ENCODE results near the gene INTS11. TPM values are rescaled to one million over a fixed set of nuclear protein-coding genes. Genes with fewer than 3 reads are reported as not detected.

INTS11 gene
- 101 and 106 TPM in 2 replicates for total RNA-seq
- long read RNA-seq, transcript INTS11-208 (17 exons, 2,148 nt) = major isoform, 119 of 134 reads
- long read RNA-seq, partial matches to known transcripts = 7 of 134 reads
- long read RNA-seq, other reads (novel, unspliced or antisense) = 7 of 134 reads

DNA sequence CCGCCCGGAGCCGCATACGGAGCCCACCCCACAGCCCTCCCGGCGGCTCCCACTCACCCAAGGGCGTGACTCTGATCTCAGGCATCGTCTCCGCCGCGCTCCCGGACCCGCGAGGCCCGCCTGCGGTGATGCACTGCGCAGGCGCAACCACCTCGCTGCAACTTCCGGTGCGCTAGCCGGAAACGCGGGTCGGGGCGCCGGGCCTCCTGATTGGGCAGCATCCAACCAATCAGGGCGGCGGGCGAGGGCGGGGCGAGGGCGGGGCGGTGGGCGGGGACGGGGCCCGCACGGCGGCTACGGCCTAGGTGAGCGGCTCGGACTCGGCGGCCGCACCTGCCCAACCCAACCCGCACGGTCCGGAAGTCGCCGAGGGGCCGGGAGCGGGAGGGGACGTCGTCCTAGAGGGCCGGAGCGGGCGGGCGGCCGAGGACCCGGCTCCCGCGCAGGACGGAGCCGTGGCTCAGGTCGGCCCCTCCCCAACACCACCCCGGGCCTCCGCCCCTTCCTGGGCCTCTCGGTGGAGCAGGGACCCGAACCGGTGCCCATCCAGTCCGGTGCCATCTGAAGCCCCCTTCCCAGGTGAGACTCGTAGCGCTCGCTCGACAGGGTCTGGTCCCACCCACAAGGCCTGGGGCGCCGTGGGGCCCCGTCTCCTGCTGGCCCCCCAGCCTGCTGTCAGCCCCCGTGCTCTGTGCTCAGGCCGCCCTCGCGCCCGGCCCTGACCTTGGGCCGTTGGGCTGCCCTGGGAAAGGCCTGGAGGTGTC lies at the start of gene INTS11, which contains the start of gene CPTP:
Gene INTS11, minus strand, starts transcription at position 137 of the 764 bp plus-strand sequence. Its CDS starts 52 bp downstream, at position 85.
Gene CPTP, plus strand, starts transcription at position 279 of the 764 bp plus-strand sequence. CDS start 2,109 bp downstream, outside the sequence.
- Mint-ChIP-seq H3K36me3 (ENCODE audit: unreplicated experiment) (peaks cover 4% of the 10 kb centered on the region), H3K27ac (ENCODE audit: unreplicated experiment) (peak within 1 kb of the TSS; percentile 77), H3K4me1 (ENCODE audit: unreplicated experiment) (peaks cover 23% of the 10 kb centered on the region), H3K4me3 (ENCODE audit: unreplicated experiment) (peak within 1 kb of the TSS; percentile 85), H3K27me3 (ENCODE audit: unreplicated experiment) (no peaks in the 10 kb centered on the region), H3K9me3 (ENCODE audit: unreplicated experiment) (no peaks in the 10 kb centered on the region)
- TF ChIP-seq, protein P1, sequence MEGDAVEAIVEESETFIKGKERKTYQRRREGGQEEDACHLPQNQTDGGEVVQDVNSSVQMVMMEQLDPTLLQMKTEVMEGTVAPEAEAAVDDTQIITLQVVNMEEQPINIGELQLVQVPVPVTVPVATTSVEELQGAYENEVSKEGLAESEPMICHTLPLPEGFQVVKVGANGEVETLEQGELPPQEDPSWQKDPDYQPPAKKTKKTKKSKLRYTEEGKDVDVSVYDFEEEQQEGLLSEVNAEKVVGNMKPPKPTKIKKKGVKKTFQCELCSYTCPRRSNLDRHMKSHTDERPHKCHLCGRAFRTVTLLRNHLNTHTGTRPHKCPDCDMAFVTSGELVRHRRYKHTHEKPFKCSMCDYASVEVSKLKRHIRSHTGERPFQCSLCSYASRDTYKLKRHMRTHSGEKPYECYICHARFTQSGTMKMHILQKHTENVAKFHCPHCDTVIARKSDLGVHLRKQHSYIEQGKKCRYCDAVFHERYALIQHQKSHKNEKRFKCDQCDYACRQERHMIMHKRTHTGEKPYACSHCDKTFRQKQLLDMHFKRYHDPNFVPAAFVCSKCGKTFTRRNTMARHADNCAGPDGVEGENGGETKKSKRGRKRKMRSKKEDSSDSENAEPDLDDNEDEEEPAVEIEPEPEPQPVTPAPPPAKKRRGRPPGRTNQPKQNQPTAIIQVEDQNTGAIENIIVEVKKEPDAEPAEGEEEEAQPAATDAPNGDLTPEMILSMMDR (IDR thresholded peaks at IDR 0.05) = no peak
- DNase-seq (ENCODE audit: extremely low spot score, unreplicated experiment) = peak; percentile 99

DNA sequence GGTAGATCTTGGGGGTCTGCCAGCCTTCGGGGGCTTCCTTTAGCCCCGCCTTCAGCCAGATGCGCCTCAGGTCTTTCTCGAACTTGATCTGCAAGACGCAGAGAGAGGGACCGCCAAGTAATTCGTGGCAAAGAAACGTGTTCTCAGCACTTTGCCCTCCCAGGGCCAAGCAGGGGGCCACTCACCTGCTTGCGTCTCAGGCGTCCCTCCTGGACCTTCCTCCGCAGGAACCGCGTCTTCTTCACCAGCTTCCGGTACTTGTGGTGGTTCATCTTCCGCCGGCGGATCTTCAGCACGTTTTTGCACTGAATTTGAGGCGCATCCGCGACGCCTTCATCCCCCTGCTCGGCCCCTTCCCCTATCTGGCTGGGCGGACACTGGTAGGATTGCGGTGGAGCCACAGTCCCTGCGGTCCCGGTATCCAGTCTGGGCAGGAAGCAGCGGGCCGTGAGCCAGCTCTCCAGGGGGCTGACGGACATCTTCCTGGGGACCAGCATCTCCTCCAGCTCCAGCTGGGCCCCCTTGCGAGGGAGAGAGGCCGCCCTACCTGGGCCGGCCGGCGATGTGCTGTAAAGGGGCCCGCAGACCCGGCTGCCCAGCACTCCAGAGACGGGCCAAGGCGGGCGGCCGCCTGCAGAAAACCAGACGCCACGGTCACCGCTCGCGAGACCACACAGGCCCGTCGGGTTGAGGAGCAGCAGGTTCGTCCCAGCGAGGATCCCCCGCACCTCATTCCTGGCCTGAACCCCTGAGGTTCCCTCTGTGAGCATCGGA lies 49.5 kb upstream of the INTS11 start:
- no peaks in the 10 kb centered on the region for H3K9me3 Mint-ChIP-seq (ENCODE audit: unreplicated experiment)
- TF ChIP-seq, protein P1 (IDR thresholded peaks at IDR 0.05) = no peak
- no peaks in the 10 kb centered on the region for H3K27me3 Mint-ChIP-seq (ENCODE audit: unreplicated experiment)
- peak overlapping the region; percentile 84 for H3K4me3 Mint-ChIP-seq (ENCODE audit: unreplicated experiment)
- H3K36me3 Mint-ChIP-seq (ENCODE audit: unreplicated experiment) = peaks cover 3% of the 10 kb centered on the region
- H3K4me1 Mint-ChIP-seq (ENCODE audit: unreplicated experiment) = peaks cover 21% of the 10 kb centered on the region
- no peak for DNase-seq (ENCODE audit: extremely low spot score, unreplicated experiment)
- no peak overlapping the region for H3K27ac Mint-ChIP-seq (ENCODE audit: unreplicated experiment)

DNA sequence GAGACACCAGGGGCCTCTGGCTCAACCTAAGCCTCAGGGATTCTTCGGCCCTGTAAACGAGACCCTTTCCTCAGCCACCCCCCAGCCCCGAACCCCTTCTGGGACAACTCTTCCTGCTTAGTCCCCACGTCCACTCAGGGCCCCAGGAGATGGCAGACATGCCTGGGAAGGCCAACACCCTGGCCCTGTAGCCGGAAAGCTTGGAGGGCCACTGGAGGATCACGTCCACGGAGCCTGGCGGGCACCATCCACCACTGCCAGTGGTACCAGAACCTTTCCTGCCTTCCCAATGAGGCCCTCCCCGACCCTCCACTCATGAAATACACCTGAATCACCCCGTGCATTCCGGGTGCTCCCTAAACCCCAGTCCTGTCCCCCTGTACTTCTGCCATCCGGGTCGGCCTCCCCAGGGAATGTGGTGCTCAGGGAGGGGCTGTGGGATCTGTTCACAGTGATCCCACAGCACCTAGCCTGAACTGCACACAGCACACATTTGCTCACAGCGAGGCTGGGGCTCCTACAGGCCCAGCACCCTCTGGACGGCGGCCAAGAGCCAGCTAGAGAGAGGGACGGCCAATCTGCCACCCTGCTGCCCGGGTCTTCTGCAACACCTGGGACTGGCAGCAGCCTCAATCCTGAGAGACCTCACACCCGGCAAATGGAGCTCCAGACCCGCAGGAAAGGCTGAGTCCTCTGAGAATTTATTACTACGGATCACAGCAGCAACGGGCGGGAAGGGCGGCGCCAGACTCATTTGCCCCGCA lies 48.8 kb upstream of the INTS11 start:
- H3K36me3 Mint-ChIP-seq (ENCODE audit: unreplicated experiment) = peaks cover 3% of the 10 kb centered on the region
- TF ChIP-seq, protein P1 (IDR thresholded peaks at IDR 0.05) = no peak
- no peak for DNase-seq (ENCODE audit: extremely low spot score, unreplicated experiment)
- no peaks in the 10 kb centered on the region for H3K27me3 Mint-ChIP-seq (ENCODE audit: unreplicated experiment)
- H3K4me3 Mint-ChIP-seq (ENCODE audit: unreplicated experiment) = peak overlapping the region; percentile 84
- no peaks in the 10 kb centered on the region for H3K9me3 Mint-ChIP-seq (ENCODE audit: unreplicated experiment)
- H3K4me1 Mint-ChIP-seq (ENCODE audit: unreplicated experiment) = peaks cover 23% of the 10 kb centered on the region
- peak overlapping the region; percentile 31 for H3K27ac Mint-ChIP-seq (ENCODE audit: unreplicated experiment)

DNA sequence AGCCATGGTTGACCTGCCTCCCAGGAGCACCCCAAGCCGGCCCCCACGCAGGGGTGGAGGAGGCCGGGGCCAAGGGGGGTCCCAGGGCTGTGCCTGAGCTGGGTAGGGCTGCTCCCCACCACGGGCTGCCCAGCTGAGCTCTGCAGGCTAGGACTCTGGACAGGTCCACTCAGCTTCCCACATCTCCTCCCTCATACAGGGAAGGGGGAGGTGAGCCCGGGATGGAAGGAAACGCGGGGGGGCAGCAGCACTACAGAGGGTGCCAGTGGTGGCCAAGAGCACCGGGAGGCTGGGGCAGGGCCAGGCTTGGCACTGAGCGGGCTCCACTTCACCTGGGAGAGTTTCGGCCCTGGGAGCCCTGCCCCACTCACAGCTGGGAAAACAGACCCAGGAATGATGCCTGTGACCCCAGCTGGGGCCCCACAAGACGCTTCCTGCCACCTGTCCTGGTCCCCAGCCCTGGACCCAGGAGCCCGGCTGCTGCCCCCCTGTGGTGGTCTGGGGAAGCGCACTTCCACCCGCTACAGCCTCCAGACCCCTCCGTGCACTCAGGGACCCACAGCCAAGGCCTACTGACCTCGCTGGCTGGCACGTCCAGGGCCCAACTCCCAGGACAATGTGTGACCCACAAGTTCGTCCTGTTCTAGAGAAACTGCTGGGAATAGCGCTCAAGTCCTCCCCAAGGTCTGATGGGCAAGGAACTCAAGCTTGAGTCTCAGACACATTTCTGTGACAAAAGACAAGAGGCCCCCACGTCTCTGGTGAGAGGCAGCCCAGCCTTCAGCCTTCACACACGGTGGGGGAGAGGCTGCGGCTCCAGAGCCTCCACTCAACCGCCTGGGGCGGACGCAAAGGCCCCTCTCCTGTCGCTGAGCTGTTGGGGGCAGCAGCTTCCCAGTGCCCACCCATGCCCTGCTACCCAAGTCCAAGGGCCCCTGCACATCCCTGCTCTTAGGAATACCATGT lies 47.6 kb upstream of the INTS11 start:
- TF ChIP-seq, protein P1 (IDR thresholded peaks at IDR 0.05) = peak; percentile 95
- Mint-ChIP-seq H3K4me3 (ENCODE audit: unreplicated experiment) (peak overlapping the region; percentile 48), H3K27ac (ENCODE audit: unreplicated experiment) (no peak overlapping the region), H3K27me3 (ENCODE audit: unreplicated experiment) (no peaks in the 10 kb centered on the region), H3K4me1 (ENCODE audit: unreplicated experiment) (peaks cover 23% of the 10 kb centered on the region), H3K36me3 (ENCODE audit: unreplicated experiment) (peaks cover 3% of the 10 kb centered on the region), H3K9me3 (ENCODE audit: unreplicated experiment) (no peaks in the 10 kb centered on the region)
- peak; percentile 94 for DNase-seq (ENCODE audit: extremely low spot score, unreplicated experiment)
